ENCODE data around the gene NOP9.

NOP9 gene

GRCh38 chr14:24278424-24278823 is 21.2 kb upstream of the NOP9 start:
- DNase-seq (ENCODE audit: low spot score), result no peak
- TF ChIP-seq CTCF (IDR thresholded peaks at IDR 0.05; ENCODE audit: extremely low read depth, missing control alignments), result no peak

- peak; percentile 8 for TF ChIP-seq CTCF (IDR thresholded peaks at IDR 0.05; ENCODE audit: extremely low read depth, missing control alignments)
- peak; percentile 35 for DNase-seq (ENCODE audit: low spot score)
Measured at GRCh38 chr14:24279301-24280186, 20.1 kb upstream of the NOP9 start.

- DNase-seq (ENCODE audit: low spot score), result no peak
- TF ChIP-seq CTCF (IDR thresholded peaks at IDR 0.05; ENCODE audit: extremely low read depth, missing control alignments), result no peak
Measured at GRCh38 chr14:24280797-24281460, 18.7 kb upstream of the NOP9 start.

GRCh38 chr14:24281636-24282035 is 18.0 kb upstream of the NOP9 start:
- no peak for DNase-seq (ENCODE audit: low spot score)
- TF ChIP-seq CTCF (IDR thresholded peaks at IDR 0.05; ENCODE audit: extremely low read depth, missing control alignments), result no peak

GRCh38 chr14:24282736-24283135 is 16.9 kb upstream of the NOP9 start:
- no peak for DNase-seq (ENCODE audit: low spot score)
- no peak for TF ChIP-seq CTCF (IDR thresholded peaks at IDR 0.05; ENCODE audit: extremely low read depth, missing control alignments)

GRCh38 chr14:24283796-24284460 is 15.7 kb upstream of the NOP9 start:
- no peak for DNase-seq (ENCODE audit: low spot score)
- no peak for TF ChIP-seq CTCF (IDR thresholded peaks at IDR 0.05; ENCODE audit: extremely low read depth, missing control alignments)
